Stimulated activated CD8-positive, alpha-beta memory T cell treated with anti-CD3 and anti-CD28 coated beads, Interleukin-2, amount 100 ng/mL, for 1 hour (primary cell): Measurements from ENCODE around the gene UGT1A6.

Source experiments
- DNase-seq, 2 donors: peaks; one replicate each; pipeline ENCODE4 v3.0.0-alpha.2; 2020; ENCODE audit warnings: low read depth in 2 of 2

UGT1A6 gene

DNA sequence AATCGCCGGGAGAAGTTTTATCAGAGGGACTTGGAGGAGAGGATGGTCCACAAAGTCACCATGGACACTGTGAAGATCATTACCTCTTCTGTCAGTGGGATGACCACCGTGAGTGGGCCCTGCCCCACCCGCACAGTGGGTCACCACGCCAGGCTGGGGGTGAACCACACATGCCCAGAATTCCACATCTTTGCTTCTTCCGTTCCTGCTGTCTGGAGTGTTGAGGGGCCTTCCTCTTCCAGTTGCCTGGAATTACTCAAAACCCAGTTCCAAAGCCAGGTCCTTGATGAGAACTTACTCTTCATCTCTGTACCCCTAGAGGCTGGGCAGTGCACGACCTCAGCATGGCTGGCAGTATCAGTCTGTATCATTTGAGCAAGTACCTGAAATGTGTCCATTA is 107.5 kb downstream of the UGT1A6 start:
- DNase-seq: no peak

DNA sequence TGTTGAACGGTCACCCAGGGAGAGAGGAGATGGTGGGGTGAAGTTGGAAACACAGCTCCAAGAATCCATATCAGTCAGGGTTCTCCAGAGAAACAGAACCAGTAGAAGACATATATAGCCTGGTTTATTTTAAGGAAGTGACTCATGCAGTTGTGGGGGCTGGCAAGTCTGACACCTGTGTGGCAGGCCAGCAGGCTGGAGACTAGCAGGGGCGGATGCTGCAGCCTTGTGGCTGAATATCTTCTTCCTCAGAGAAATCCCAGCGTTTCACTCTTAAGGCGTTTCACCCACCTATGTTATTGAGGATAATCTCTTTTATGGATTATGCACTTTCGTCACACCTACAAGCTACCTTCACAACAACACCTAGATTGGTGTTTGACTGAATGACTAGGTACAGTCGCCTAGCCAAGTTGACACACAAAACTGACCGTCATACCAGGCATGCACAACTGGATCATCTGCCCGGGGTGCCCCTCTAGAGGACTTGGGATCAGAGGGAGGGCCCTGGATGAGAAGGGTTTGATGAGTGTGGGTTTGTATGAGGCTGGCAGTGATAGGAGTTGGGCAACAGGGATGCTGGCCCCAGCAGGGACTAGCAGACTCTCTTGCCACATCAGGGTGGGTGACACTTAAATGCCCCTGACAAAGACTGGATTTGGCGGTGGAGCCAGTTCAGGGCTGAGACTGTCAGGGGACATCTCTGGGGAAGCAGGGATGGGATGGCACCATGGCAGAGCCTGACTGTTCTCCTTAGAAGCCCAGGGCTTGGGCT is 108.9 kb downstream of the UGT1A6 start:
- no peak for DNase-seq

DNA sequence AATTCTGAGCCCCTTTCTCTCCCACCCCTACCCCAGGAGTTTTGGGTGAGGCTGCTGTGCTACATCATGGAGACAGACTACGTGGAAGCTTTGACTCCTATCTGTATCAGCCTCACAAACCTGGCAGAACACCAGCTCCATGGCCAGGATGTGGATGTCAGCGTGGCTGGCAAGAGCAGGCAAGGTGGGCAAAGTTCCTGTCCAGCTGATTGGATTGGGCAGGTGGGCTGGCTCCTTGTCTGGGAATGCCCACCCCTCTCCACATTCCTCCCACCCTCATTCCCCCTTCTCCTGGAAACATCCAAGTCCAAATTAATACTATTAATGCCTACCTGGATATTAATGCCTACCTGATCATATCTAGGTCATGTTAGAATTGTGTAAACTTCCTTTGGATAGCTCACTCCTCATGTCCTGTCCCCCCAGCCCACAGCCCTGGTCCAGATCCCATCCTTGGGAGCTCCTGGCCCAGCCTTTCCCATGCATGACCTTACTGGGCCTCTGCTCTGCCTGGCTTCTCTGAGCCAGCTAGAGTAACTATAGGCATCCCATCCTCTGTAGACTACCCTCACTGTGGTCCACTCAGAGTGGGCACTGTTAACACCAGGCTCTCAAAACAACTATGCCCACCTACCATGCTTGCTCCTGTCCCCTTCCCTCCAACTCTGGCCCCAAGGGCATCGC is 109.6 kb downstream of the UGT1A6 start:
- no peak for DNase-seq

DNA sequence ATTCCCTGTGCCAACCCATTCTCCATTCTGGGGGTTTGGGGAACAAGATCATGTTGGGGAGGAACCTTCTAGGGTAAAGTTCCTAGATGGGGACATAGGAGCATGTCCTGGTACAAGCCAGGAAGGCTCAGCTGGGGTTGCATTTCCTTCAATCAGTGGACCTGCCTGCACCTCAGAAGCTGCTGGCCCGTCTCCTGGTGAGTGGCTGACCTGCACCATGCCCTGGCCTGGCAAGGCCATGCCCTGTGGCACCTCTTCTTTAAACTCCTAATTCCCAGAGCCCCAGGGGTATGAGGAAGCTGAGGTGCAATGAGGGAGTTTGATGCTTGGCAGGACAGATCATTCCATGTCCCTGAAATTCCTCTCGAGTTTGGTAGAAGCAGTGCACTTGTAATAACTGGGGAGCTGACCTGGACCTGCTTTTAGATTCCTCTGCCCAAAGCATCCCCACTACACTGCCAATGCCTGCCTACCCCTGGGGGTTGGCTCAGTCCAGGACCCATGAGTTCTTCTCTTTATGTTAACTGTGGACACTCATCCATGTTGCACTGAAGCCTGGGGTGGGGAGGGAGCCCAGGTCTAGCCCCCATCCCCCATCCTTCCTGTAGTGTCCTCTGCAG is 110.7 kb downstream of the UGT1A6 start:
- DNase-seq: no peak

DNA sequence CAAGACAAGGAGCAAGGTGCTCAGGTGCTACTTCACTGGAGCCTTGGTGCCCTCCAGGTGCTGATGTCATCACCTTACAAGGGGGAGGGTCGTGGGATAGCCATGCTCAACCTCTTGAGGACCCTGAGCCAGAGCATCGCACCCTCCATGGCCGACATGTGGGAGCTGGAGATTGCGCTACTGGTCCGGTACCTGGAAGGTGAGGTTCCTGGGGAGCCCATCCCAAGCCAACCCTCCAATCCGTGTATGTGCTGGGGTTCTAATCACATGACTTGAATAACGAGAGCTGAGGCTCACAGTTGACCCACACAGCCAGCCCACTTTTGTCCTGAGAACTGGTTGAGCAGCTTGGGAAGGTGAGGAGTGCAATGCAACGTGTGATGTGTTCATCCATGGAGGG is 111.3 kb downstream of the UGT1A6 start:
- no peak for DNase-seq

DNA sequence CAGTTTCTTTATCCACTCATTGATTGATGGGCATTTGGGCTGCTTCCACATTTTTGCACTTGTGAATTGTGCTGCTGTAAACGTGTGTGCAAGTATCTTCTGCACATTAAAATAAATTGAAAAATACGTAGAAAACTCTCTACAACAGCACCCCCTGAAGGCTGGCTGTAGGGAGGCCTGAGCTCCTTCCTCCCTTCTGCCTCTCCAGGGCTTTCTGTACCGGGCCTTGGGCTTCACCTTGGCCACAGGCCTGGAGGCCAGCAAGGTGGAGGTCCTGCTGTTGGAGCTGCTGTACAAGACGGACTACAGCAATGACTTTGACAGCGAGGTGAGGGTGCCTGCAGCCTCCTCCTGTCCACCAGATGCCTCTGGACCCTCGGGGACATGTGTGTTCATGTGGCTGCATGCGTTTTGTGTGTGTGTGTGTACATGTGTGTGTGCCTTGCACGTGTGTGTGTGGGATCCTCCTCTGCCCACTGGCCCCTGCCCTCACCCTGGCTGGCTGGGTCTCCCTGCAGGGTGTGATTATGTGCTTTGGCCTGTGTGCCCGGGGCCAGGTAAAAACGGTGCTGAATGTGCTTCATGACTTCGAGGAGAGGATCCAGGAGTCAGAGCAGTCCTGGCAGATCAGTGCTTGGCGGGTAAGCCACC is 114.7 kb downstream of the UGT1A6 start:
- no peak for DNase-seq

DNA sequence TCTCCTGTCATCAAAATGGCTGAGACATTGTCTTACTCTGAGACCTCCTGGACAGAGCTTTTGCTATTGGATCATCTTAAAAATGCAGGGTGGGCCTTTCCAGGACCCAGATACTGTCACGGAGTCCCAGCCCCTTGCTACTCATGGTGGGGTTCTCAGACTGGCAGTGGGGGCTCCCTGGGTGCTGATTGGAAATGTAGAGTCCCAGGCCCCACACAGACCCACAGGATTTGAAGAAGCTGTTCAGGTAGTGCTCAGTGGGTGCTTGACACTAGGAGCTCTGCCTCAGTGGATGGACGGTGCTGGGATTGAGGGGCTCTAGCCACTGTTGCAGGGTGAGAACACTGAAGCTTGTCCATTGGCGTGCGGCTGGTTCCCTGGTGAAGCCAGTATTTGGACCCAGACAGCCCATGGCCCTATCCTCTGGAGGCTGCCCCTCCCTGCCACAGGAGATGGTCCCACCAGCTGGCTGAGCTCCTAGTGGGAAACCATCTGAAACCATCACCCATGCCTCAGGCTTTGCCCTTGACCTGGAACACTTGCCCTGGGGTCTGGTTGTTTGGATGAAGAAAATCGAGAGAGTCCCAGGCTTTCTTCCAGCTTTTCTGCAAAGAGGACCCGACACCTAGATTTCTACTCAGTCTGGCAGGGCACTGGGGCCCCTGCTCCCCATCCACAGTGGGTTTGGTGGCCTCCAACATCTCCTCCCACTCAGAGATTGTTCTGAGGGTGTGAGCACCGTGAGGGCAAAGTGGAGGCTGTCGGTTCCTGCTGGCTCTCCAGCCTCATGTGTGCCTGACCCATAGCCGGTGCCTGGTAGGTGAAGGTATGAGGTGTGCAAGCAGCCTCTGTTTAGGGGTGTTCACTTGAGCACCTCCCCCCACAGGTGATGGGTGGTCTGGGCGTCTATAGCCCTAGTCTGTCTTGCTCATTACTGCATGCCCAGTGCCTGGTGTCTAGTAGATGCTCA is 115.6 kb downstream of the UGT1A6 start:
- no peak for DNase-seq

DNA sequence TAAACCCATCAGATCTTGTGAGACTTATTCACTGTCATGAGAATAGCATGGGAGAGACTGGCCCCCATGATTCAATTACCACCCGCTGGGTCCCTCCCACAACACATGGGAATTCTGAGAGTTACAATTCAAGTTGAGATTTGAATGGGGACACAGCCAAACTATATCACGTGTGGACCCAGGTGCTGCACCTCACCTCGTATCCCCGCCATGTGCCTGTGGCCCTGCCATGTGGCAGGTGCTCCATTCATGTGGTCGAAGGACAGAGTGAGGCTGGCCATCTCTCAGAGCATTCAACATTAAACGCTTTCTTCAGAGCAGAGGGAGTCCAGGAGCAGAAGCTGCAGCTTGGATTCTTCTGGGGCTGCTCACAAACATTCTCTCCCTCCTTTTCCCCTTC is 117.7 kb downstream of the UGT1A6 start:
- DNase-seq: no peak

DNA sequence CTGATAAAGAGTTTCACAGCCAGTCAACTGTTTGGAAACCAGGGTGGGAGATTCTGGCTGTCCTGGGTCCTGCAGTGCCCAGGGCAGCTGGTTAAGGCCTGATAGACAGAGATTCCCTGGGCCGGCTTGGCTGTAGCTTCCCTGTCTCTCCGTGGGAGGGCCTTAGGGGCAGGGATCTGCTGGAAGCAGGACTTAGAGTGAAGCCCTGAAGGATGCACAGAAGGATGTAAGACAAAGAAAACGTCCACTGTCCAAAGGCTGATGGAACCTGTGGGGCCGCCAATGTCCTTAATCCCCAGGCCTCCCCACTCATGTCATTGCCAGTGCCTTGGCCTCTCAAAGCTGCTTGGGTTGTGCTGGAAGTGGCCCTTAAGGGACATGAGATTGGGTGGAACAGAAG is 118.4 kb downstream of the UGT1A6 start:
- no peak for DNase-seq

DNA sequence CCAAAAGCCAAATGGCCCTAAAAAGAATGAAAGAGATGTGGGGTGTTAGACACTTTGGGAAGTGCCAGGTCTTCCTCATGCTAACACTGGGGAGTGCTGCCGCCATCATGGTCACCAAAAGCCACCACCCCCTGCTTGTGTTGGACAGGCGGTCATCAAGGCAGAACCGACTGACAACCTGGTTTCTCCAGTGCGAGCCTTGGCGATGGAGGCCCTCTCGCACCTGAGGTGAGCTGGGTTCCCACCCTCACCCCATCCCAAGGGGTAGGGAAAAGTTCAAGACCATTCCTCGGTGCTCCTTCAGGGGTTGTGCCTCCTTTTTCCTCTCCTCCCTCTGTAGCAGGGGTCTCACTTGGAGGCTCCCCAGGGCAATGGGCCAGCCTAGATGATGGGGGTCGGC is 119.0 kb downstream of the UGT1A6 start:
- DNase-seq: no peak

DNA sequence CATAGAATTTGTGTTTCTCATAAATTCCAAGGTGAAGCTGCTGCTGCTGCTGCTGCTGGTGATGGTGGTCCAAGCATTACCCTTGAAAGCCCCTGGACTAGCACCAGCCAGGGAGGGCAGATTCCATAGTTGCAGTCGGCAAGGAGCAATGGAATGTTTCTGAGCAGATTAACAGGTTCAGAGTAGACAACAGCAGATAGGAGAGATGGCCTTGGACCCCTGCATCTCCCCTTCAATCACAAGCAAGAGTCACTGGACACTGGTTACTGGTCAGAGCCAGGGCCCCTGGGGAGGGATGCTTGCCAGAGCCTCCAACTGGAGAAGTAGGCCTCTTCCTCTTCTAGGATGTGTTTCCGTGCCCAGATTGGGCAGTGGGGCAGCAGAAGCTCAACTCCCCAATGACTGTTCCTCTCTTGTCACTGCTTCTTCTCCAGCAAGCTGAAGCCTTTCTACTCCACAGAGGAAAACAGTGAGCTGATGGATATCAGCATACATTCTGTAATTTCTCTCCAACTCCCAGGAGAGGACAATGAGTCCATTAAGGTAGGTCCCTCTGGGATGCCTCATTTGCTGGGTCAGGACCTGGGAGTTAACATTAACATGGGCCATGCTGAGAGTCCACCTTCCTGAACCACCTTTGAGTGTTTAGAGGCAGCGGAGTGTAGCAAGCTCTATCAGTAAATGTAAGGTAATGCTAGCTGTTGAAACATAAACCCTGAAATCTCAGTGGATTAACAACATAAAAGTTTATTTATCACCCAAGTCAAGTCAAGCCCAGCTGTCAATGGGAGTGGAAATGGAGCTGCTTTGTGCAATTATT is 120.8 kb downstream of the UGT1A6 start:
- no peak for DNase-seq

DNA sequence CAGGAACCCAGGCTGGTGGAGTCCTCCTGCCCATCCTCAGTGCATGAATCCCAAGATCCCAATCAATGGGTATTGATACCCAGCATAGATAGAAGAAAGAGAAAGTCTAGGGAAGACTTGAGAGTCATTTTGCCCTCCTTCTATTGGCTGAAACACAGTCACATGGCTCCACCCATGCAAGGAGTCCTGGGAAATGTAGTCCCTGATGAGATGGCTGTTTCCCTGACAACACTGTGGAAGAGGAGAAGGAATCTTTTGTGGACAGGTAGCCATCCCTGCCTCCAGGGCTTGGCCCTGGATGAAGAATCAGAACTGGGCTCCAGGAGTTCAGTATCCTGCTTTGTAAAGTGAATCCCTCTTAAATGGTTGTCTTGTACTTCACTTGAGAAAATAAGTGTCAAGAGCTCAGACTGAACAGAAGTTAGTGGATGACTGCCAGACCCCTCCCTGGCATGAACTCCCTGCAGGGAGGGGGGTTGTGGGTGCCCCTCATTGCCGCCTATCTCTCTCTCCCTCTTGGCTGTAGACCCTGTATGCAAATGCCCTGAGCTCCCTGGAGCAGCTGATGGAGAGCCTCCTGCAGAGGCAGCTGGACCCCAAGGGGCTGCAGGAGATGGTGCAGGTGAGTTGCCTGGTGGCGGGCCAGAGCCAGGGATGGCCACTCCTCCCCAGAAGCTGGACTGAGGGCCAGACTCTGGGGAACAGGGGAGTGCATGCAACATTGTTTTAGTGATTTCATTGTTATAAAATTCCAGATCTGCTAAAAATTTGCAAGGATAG is 121.6 kb downstream of the UGT1A6 start:
- DNase-seq: no peak

DNA sequence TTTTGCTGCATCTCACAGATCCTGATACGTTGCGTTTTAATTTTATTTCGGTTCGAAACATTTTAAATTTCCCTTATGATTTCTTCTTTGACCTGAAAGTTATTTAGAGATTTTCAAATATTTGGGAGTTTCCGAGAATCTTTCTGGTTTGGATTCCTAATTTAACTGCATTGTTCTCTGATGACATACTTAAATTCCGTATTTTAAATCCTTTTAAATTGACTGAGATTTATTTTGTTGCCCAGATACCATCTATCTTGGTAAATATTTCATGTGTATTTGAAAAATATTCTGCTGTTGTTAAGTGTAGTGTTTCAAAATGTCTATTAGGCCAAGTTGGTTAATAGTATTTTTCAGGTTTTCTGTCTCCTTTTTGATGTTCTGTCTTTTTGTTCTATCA is 123.2 kb downstream of the UGT1A6 start:
- DNase-seq: no peak

DNA sequence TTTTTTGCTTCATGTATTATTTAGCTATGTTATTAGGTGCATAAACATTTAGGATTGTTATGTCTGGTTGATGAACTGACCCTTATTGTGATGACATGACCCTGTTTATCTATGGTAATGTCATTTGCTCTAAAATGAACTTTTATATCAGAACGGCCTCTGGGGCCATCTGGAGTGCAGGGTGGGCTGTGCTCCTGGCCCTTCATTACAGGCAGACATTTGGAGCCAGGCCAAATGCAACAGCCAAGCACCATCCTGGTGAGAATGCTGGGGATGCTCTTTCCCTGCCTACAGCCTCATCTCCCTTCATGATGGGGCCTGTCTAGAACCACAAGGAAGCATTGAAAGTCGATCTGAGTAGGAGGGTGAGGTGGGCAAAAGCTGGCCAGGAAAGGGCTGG is 123.6 kb downstream of the UGT1A6 start:
- DNase-seq: no peak

DNA sequence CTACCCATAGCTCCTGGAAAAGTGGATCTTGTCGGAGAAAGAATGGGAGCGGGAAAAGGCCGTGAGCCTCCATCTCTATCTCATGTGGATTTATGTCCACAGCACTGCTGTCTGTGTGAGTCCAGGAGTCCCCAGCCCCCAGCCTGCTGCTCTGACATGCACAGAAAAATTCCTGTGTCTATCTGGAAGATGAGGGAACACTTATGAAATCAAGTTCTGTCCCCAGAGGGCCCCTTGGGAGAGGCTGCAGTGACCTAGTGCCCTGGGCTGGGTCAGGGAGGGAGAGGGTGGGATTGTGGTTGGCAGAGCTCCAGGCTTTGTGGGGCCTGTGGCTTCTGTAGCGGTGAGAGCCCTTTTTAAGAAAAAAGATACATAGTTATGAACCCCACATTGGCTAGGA is 124.1 kb downstream of the UGT1A6 start:
- no peak for DNase-seq

DNA sequence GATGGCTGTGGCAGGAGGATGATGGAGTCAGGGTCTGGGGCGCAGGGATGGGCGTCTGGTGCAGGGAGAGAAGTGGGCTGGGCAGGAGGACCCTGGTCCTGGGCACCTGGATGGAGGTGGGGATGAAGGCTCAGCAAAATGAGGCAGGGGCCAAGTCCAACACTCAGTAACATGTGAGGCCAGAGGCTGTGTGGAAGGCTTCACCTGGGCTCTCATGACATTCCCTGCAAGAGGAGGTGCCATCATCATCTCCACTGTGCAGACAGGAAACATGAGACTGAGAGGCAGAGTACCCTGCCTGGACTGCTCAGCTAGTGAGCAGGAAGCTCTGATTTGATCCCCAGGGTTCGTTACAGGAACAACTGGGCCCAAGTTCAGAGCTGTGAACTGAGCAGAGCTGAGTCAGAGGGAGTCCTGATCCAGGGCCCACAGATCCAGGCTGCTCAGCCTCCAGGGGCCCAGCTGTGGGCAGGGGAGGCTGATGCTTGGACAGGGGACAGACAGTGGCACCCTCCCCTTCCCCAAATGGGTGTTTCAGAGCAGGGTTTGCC is 124.7 kb downstream of the UGT1A6 start:
- no peak for DNase-seq

DNA sequence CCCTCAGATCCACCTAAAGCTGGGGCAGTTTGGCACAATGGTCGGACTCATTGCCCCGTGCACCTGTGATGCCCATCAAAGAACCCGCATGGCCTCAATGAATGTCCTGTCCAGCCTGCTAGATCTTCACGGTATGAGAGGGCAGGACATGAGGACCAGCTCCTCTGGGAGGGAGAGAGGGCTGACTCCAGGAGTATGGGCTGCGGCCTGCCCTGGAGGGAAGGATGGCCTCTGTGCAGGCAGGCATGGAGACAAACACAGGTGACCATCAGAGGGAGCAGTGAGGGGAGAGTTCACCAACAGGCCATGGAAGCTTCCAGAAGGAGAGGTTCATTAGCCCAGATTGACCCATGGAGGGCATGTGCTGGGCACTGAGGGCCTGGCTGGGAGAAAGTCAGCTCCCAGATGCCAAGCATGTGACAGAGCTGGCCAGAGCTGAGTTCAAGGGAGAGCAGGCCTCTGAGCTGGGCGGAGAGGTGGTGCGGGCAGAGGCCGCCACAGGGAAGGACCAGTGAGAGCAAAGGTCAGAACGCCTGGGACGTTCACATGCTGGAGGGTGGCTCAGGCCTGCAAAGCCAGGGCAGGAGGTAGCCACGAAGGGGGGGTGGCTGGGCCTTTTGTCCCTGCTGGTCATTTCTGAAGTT is 125.4 kb downstream of the UGT1A6 start:
- DNase-seq: no peak

DNA sequence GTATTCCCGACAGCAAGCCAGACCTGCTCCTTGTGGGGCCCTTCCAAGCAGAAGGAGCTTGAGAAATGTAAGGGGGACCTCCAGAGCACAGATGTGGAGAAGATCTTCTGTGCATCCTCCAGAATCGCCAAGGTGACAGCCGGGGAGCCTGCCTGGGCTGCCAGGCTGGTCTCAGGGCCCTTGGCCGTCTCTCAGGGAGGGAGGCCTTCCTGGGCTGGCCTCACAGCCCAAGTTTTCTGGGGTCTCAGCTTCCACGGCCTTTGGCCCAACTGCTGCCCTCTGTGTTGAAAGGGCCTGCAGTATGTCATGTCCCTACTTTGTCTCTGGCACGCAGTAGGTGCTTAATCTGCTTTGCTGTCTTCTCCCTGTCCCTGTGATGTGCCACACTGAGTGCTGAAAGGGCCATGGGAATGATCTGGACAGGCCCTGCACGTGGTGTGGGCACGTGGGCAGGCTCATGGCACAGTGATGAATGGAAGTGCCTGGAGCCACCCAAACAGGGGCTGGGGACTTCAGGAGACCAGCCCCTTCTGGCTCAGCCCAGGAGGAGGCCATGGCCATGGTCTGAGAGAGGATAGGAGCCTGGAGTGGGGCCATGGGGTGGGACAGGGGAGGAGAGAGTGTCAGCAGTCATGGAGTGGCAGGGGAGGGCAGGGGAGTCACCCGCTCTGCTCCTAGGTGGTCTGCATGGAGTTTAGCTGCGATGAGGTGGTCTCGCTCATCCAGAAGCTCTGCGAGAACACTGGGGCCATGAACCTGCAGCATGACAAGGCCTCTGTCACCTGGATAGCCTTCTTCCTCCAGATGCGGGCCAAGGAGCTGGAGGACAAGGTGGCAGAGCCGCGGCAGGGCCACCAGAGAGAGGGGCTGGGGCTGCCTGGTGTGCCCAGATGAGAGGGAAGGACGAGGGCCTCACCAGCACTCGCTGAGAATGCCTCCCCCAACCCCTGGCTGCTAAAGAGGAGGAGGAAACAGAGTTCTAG is 126.2 kb downstream of the UGT1A6 start:
- no peak for DNase-seq
